Iris pigment epithelial cell (primary cell): ENCODE measurements around the gene TAB2.

Source experiments
- DNase-seq: peaks from one replicate; pipeline ENCODE4 v3.0.0-alpha.2; 2011; ENCODE audit warnings: low read depth

The TAB2 gene

GRCh38 chr6:149317644-149318571 lies at the start of gene TAB2:
Gene TAB2 (plus strand): TSS chr6:149317712. CDS start chr6:149369998, 52,286 bp downstream.
- DNase-seq: peak; percentile 49

GRCh38 chr6:149268146-149268545 lies 49.4 kb upstream of the TAB2 start:
- DNase-seq: no peak

GRCh38 chr6:149268768-149269167 lies 48.7 kb upstream of the TAB2 start:
- peak; percentile 68 for DNase-seq

GRCh38 chr6:149270616-149271015 lies 46.9 kb upstream of the TAB2 start:
- no peak for DNase-seq

- peak; percentile 89 for DNase-seq
These were observed 45.9 kb upstream of the TAB2 start for GRCh38 chr6:149271348-149272340.

GRCh38 chr6:149273318-149273717 lies 44.2 kb upstream of the TAB2 start:
- no peak for DNase-seq

- DNase-seq: peak; percentile 63
These were observed 41.9 kb upstream of the TAB2 start for GRCh38 chr6:149275621-149276020.

- no peak for DNase-seq
These were observed 39.9 kb upstream of the TAB2 start for GRCh38 chr6:149277621-149278020.

- DNase-seq: no peak
These were observed 38.5 kb upstream of the TAB2 start for GRCh38 chr6:149278997-149279396.

- DNase-seq: no peak
These were observed 32.6 kb upstream of the TAB2 start for GRCh38 chr6:149284904-149285303.

- no peak for DNase-seq
These were observed 31.9 kb upstream of the TAB2 start for GRCh38 chr6:149285626-149286025.

GRCh38 chr6:149286905-149287304 lies 30.6 kb upstream of the TAB2 start:
- no peak for DNase-seq

GRCh38 chr6:149289192-149289781 lies 28.2 kb upstream of the TAB2 start:
- DNase-seq: no peak

- DNase-seq: no peak
These were observed 27.5 kb upstream of the TAB2 start for GRCh38 chr6:149289966-149290365.

GRCh38 chr6:149293244-149293643 lies 24.3 kb upstream of the TAB2 start:
- DNase-seq: peak; percentile 54

- DNase-seq: no peak
These were observed 16.9 kb upstream of the TAB2 start for GRCh38 chr6:149300563-149300962.

GRCh38 chr6:149302723-149303122 lies 14.8 kb upstream of the TAB2 start:
- no peak for DNase-seq

- DNase-seq: no peak
These were observed 14.0 kb upstream of the TAB2 start for GRCh38 chr6:149303468-149303867.

GRCh38 chr6:149305372-149305771 lies 12.1 kb upstream of the TAB2 start:
- DNase-seq: no peak

- peak; percentile 90 for DNase-seq
These were observed 10.5 kb upstream of the TAB2 start for GRCh38 chr6:149306967-149307366.

- DNase-seq: no peak
These were observed 6.2 kb upstream of the TAB2 start for GRCh38 chr6:149311293-149311692.

GRCh38 chr6:149311766-149312165 lies 5.7 kb upstream of the TAB2 start:
- DNase-seq: no peak
